GM23338 (cell line): ENCODE results near the gene DNAJC27. TPM values are rescaled to one million over a fixed set of nuclear protein-coding genes. Genes with fewer than 3 reads are reported as not detected.

Experiments
- ATAC-seq: fragments of 200-7000 bp; cut with Tn5 transposase; 3 replicates; pipeline ENCODE4 v1.9.1; 2020
- DNase-seq: peaks from one replicate; pipeline ENCODE4 v3.0.0-alpha.2; 2015; ENCODE audit warnings: low spot score
- H2AFZ ChIP-seq: fragments of 200-600 bp; sonication (generic); 2 replicates; pipeline ENCODE4 v1.8.0; 2016; ENCODE audit warnings: antibody characterized with exemption, mild to moderate bottlenecking, moderate library complexity
- H3F3A ChIP-seq: fragments of 200-600 bp; sonication (generic); replicated peaks from 2 replicates; pipeline ENCODE4 v1.8.0; 2017; ENCODE audit warnings: antibody characterized with exemption, mixed run types, low read depth
- H3K27ac ChIP-seq: fragments of 200-600 bp; sonication (generic); 2 replicates; pipeline ENCODE4 v1.6.1; 2016; ENCODE audit warnings: low read depth
- H3K27me3 ChIP-seq: fragments of 200-600 bp; sonication (generic); 2 replicates; pipeline ENCODE4 v1.8.0; 2016; ENCODE audit warnings: mild to moderate bottlenecking, mixed run types, moderate library complexity; ENCODE audit not compliant: insufficient read depth
- H3K36me3 ChIP-seq: fragments of 200-600 bp; sonication (generic); 2 replicates; pipeline ENCODE4 v1.8.0; 2016; ENCODE audit warnings: mild to moderate bottlenecking; ENCODE audit not compliant: insufficient read depth
- H3K4me1 ChIP-seq: fragments of 200-600 bp; sonication (generic); 2 replicates; pipeline ENCODE4 v1.8.0; 2016; ENCODE audit warnings: mild to moderate bottlenecking, moderate library complexity; ENCODE audit not compliant: insufficient read depth
- H3K4me2 ChIP-seq: fragments of 200-600 bp; sonication (generic); 2 replicates; pipeline ENCODE4 v1.7.1; 2017; ENCODE audit warnings: mixed run types
- H3K4me3 ChIP-seq: fragments of 200-600 bp; sonication (generic); 2 replicates; pipeline ENCODE4 v1.6.1; 2016; ENCODE audit warnings: mixed run types
- H3K79me2 ChIP-seq: fragments of 200-600 bp; sonication (generic); replicated peaks from 2 replicates; pipeline ENCODE4 v1.8.0; 2017; ENCODE audit warnings: mild to moderate bottlenecking; ENCODE audit not compliant: insufficient read depth
- H3K9me2 ChIP-seq: fragments of 200-600 bp; sonication (generic); 2 replicates; pipeline ENCODE4 v1.8.0; 2017; ENCODE audit not compliant: insufficient read depth
- H4K20me1 ChIP-seq: fragments of 200-600 bp; sonication (generic); replicated peaks from 2 replicates; pipeline ENCODE4 v1.8.0; 2017; ENCODE audit warnings: mild to moderate bottlenecking; ENCODE audit not compliant: insufficient read depth
- H3K27ac Mint-ChIP-seq: 2 replicates; pipeline ENCODE4 v1.8.0; 2020; ENCODE audit warnings: inconsistent platforms, mild to moderate bottlenecking, moderate library complexity, mixed read lengths
- H3K27me3 Mint-ChIP-seq: 3 replicates; pipeline ENCODE4 v1.8.0; 2022; ENCODE audit warnings: low read depth, mild to moderate bottlenecking, moderate library complexity, mixed read lengths, inconsistent platforms; ENCODE audit not compliant: insufficient read depth, poor library complexity
- H3K36me3 Mint-ChIP-seq: 3 replicates; pipeline ENCODE4 v1.8.0; 2021; ENCODE audit warnings: low read depth, mild to moderate bottlenecking, inconsistent platforms, moderate library complexity, mixed read lengths
- H3K4me1 Mint-ChIP-seq: 3 replicates; pipeline ENCODE4 v1.8.0; 2020; ENCODE audit warnings: mild to moderate bottlenecking, inconsistent platforms, mixed read lengths
- H3K4me3 Mint-ChIP-seq: 3 replicates; pipeline ENCODE4 v1.8.0; 2021; ENCODE audit warnings: moderate library complexity, mild to moderate bottlenecking, inconsistent platforms, mixed read lengths
- H3K9me3 Mint-ChIP-seq: 3 replicates; pipeline ENCODE4 v1.8.0; 2020; ENCODE audit warnings: moderate library complexity, mild to moderate bottlenecking, inconsistent platforms, mixed read lengths
- CREB1 ChIP-seq: fragments of 250-450 bp; sonication (Bioruptor Pico); IDR thresholded peaks from 2 replicates; pipeline ENCODE4 v1.5.0; 2020; ENCODE audit warnings: low read depth, mild to moderate bottlenecking, moderate library complexity
- EZH2 ChIP-seq: fragments of 200-600 bp; sonication (generic); IDR thresholded peaks from one replicate; pipeline ENCODE4 v1.8.0; 2017; ENCODE audit warnings: antibody characterized with exemption, mild to moderate bottlenecking, low read depth; ENCODE audit not compliant: unreplicated experiment
- EZH2phosphoT487 ChIP-seq: fragments of 200-600 bp; sonication (generic); IDR thresholded peaks from one replicate; pipeline ENCODE4 v1.8.1; 2018; ENCODE audit warnings: antibody characterized with exemption; ENCODE audit not compliant: unreplicated experiment
- POLR2AphosphoS5 ChIP-seq: IDR thresholded peaks from 2 replicates; pipeline ENCODE4 v1.6.1; 2016; ENCODE audit warnings: antibody characterized with exemption, low read depth
- STAT1 ChIP-seq: IDR thresholded peaks from one replicate; pipeline ENCODE4 v1.6.1; 2016; ENCODE audit warnings: antibody characterized with exemption; ENCODE audit not compliant: unreplicated experiment
- polyA plus RNA-seq: library from polyadenylated mRNA; unstranded; fragments of >200 nt; fragmentation: Nextera tagmentation; extraction: Ambion mirVana; gene quantifications from 2 replicates; pipeline ENCODE4 v1.2.1, GENCODE V29; 2016
- total RNA-seq: library from RNA; depleted of rRNA; stranded (reverse); fragments of >200 nt; shearing (Covaris generic); gene quantifications from 2 replicates; pipeline ENCODE4 v1.2.3, GENCODE V29; 2014
- TF ChIP-seq, protein P1 (sequence below): fragments of 250-450 bp; sonication (Bioruptor Pico); IDR thresholded peaks from 2 replicates; pipeline ENCODE4 v1.5.0; 2020; ENCODE audit warnings: mild to moderate bottlenecking, moderate library complexity

The DNAJC27 gene
- total and polyA plus RNA-seq, 2 experiments from 2014 or later, result 2.4 to 2.6 TPM

DNA sequence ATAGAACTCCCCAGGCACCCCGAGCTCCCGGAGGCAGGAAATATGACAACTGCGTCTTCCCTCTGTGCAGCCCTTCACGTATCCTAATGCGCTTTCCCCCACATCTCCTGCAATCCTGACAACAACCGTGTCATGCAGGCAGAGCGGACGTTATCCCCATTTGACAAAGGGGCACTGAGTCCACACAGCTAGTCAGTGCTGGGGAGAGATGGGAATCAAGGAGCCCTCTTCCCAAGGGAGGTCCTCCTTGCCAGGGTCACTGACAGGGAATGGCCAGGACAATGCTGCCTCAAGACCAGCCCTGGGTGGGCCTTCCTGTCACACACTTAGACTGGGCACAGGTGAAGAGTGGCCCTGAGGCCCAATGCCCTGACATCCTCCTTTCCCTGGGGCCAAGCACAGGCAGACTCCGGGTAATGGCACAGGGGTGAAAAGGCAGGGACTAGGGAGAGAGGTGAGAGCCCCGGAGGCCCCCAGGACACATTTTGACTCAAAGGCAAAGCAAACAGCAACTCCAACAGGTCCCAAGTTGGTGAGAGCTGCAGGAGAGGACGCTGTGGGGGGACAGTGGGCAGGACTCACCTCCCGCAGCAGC, 53.9 kb downstream of the DNAJC27 start (continued):
- TF ChIP-seq, protein P1, sequence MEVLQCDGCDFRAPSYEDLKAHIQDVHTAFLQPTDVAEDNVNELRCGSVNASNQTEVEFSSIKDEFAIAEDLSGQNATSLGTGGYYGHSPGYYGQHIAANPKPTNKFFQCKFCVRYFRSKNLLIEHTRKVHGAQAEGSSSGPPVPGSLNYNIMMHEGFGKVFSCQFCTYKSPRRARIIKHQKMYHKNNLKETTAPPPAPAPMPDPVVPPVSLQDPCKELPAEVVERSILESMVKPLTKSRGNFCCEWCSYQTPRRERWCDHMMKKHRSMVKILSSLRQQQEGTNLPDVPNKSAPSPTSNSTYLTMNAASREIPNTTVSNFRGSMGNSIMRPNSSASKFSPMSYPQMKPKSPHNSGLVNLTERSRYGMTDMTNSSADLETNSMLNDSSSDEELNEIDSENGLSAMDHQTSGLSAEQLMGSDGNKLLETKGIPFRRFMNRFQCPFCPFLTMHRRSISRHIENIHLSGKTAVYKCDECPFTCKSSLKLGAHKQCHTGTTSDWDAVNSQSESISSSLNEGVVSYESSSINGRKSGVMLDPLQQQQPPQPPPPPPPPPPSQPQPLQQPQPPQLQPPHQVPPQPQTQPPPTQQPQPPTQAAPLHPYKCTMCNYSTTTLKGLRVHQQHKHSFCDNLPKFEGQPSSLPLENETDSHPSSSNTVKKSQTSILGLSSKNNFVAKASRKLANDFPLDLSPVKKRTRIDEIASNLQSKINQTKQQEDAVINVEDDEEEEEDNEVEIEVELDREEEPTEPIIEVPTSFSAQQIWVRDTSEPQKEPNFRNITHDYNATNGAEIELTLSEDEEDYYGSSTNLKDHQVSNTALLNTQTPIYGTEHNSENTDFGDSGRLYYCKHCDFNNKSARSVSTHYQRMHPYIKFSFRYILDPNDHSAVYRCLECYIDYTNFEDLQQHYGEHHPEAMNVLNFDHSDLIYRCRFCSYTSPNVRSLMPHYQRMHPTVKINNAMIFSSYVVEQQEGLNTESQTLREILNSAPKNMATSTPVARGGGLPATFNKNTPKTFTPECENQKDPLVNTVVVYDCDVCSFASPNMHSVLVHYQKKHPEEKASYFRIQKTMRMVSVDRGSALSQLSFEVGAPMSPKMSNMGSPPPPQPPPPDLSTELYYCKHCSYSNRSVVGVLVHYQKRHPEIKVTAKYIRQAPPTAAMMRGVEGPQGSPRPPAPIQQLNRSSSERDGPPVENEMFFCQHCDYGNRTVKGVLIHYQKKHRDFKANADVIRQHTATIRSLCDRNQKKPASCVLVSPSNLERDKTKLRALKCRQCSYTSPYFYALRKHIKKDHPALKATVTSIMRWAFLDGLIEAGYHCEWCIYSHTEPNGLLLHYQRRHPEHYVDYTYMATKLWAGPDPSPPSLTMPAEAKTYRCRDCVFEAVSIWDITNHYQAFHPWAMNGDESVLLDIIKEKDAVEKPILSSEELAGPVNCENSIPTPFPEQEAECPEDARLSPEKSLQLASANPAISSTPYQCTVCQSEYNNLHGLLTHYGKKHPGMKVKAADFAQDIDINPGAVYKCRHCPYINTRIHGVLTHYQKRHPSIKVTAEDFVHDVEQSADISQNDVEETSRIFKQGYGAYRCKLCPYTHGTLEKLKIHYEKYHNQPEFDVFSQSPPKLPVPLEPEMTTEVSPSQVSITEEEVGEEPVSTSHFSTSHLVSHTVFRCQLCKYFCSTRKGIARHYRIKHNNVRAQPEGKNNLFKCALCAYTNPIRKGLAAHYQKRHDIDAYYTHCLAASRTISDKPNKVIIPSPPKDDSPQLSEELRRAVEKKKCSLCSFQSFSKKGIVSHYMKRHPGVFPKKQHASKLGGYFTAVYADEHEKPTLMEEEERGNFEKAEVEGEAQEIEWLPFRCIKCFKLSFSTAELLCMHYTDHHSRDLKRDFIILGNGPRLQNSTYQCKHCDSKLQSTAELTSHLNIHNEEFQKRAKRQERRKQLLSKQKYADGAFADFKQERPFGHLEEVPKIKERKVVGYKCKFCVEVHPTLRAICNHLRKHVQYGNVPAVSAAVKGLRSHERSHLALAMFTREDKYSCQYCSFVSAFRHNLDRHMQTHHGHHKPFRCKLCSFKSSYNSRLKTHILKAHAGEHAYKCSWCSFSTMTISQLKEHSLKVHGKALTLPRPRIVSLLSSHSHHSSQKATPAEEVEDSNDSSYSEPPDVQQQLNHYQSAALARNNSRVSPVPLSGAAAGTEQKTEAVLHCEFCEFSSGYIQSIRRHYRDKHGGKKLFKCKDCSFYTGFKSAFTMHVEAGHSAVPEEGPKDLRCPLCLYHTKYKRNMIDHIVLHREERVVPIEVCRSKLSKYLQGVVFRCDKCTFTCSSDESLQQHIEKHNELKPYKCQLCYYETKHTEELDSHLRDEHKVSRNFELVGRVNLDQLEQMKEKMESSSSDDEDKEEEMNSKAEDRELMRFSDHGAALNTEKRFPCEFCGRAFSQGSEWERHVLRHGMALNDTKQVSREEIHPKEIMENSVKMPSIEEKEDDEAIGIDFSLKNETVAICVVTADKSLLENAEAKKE (CRISPR knock-in tag), result no peak
- no peak for TF ChIP-seq EZH2

GRCh38 chr2:24917086-24917485, 54.7 kb downstream of the DNAJC27 start:
- Histone ChIP-seq H3K27ac (no peak overlapping the region), H3K9me2 (no peaks in the 10 kb centered on the region), H3K27me3 (no peaks in the 10 kb centered on the region), H3K4me1 (peaks cover 8% of the 10 kb centered on the region), H3F3A (peaks cover 4% of the 10 kb centered on the region; the same call in 1 of the 2 replicates), H2AFZ (no peak overlapping the region), H4K20me1 (peaks cover 11% of the 10 kb centered on the region; the same call in 1 of the 2 replicates), H3K36me3 (no peaks in the 10 kb centered on the region), H3K4me3 (no peak overlapping the region), H3K4me2 (no peak overlapping the region), H3K79me2 (peaks cover 20% of the 10 kb centered on the region)
- Mint-ChIP-seq H3K27ac (no peak overlapping the region), H3K4me1 (peaks cover 29% of the 10 kb centered on the region), H3K36me3 (peaks cover 15% of the 10 kb centered on the region), H3K4me3 (no peak overlapping the region), H3K27me3 (peaks cover 12% of the 10 kb centered on the region), H3K9me3 (0 out of 3 replicates have a peak, but pooled peaks cover 3% of the 10 kb centered on the region)
- DNase-seq (no peak), ATAC-seq (no peak)
- TF ChIP-seq STAT1, result no peak
- no peak for TF ChIP-seq EZH2phosphoT487
- no peak for TF ChIP-seq POLR2AphosphoS5
- TF ChIP-seq, protein P1 (CRISPR knock-in tag), result no peak
- TF ChIP-seq CREB1, result no peak
